GM19351 (cell line): ENCODE measurements around the gene TMEM107.

Source experiments
- ATAC-seq: cut with Tn5 transposase; IDR thresholded peaks from one replicate; pipeline ENCODE4 v1.9.1; 2021; ENCODE audit warnings: mild to moderate bottlenecking, moderate library complexity; ENCODE audit not compliant: unreplicated experiment

The TMEM107 gene

GRCh38 chr17:8162997-8163977 lies 12.9 kb downstream of the TMEM107 start:
- ATAC-seq = peak; percentile 19

- ATAC-seq = peak; percentile 51
Observed at GRCh38 chr17:8162233-8162996, 13.8 kb downstream of the TMEM107 start, which contains the start of gene VAMP2. TSS of gene VAMP2 (minus strand) at chr17:8162948. CDS start at chr17:8162879, 69 bp downstream.

GRCh38 chr17:8161289-8162232 lies 14.6 kb downstream of the TMEM107 start:
- no peak for ATAC-seq

GRCh38 chr17:8160741-8161221 lies 15.4 kb downstream of the TMEM107 start:
- no peak for ATAC-seq

- no peak for ATAC-seq
Observed at GRCh38 chr17:8160224-8160577, 16.0 kb downstream of the TMEM107 start.

GRCh38 chr17:8159459-8160223 lies 16.5 kb downstream of the TMEM107 start:
- ATAC-seq = no peak

- no peak for ATAC-seq
Observed at GRCh38 chr17:8159032-8159400, 17.2 kb downstream of the TMEM107 start.

GRCh38 chr17:8158267-8159031 lies 17.7 kb downstream of the TMEM107 start:
- ATAC-seq = no peak

- peak; percentile 78 for ATAC-seq
Observed at GRCh38 chr17:8156246-8156992, 19.8 kb downstream of the TMEM107 start.

GRCh38 chr17:8155996-8156245 lies 20.3 kb downstream of the TMEM107 start:
- ATAC-seq = no peak

- no peak for ATAC-seq
Observed at GRCh38 chr17:8155231-8155995, 20.8 kb downstream of the TMEM107 start.

- ATAC-seq = no peak
Observed at GRCh38 chr17:8154608-8155155, 21.5 kb downstream of the TMEM107 start.

- no peak for ATAC-seq
Observed at GRCh38 chr17:8153957-8154607, 22.1 kb downstream of the TMEM107 start.

- no peak for ATAC-seq
Observed at GRCh38 chr17:8153525-8153956, 22.6 kb downstream of the TMEM107 start.

GRCh38 chr17:8153031-8153451 lies 23.1 kb downstream of the TMEM107 start:
- no peak for ATAC-seq

GRCh38 chr17:8152112-8152775 lies 23.9 kb downstream of the TMEM107 start, which contains the start of gene PER1:
TSS of gene PER1 (minus strand) at chr17:8152404. CDS start at chr17:8150706, 1,698 bp downstream.
- no peak for ATAC-seq
